ENCODE data around the gene ZNF512B.

GRCh38 chr20:63952210-63952535 is 17.6 kb downstream of the ZNF512B start:
- no peak for TF ChIP-seq POLR2A (IDR thresholded peaks at IDR 0.05)
- no peak for TF ChIP-seq CTCF (IDR thresholded peaks at IDR 0.05)
